H1 (cell line): ENCODE data around the gene OR13A1. TPM values are rescaled to one million over a fixed set of nuclear protein-coding genes. Genes with fewer than 3 reads are reported as not detected.

Experiments used
- CTCF ChIA-PET: fragments of 300-600 bp; sonication (Branson Sonifier 250); formaldehyde crosslinking; loops from one replicate; lab custom pipeline; 2021; ENCODE audit not compliant: partially characterized antibody; lab: Charles Lee
- POLR2A ChIA-PET: fragments of 300-600 bp; sonication (Branson Sonifier 250); formaldehyde crosslinking; loops from one replicate; lab custom pipeline; 2021; ENCODE audit warnings: inconsistent platforms; ENCODE audit not compliant: partially characterized antibody; lab: Charles Lee
- DNase-seq, 2 experiments: peaks; one replicate each; pipeline versions ENCODE4 v3.0.0 to v3.0.0-alpha.2; 2010 to 2022; ENCODE audit warnings: low spot score in 2 of 2, low read depth in 1 of 2, mixed read lengths in 1 of 2
- FAIRE-seq: peaks from 2 replicates; lab custom pipeline; 2011; peaks lifted over from hg19 to GRCh38; lab: Jason Lieb, UNC
- H2AFZ ChIP-seq: 2 replicates; pipeline ENCODE4 v1.8.1; 2012; ENCODE audit warnings: low read length, inconsistent platforms
- H2AK5ac ChIP-seq: 2 replicates; pipeline ENCODE4 v1.6.1; 2013; ENCODE audit warnings: low read depth, low read length
- H2BK120ac ChIP-seq: replicated peaks from 2 replicates; pipeline ENCODE3; 2013; ENCODE audit warnings: low read depth, low read length, inconsistent platforms
- H2BK12ac ChIP-seq: 2 replicates; pipeline ENCODE4 v1.6.1; 2013; ENCODE audit warnings: low read depth, low read length
- H2BK15ac ChIP-seq: 2 replicates; pipeline ENCODE4 v1.6.1; 2013; ENCODE audit warnings: low read length
- H2BK20ac ChIP-seq: 2 replicates; pipeline ENCODE4 v1.6.1; 2013; ENCODE audit warnings: low read length
- H2BK5ac ChIP-seq: 2 replicates; pipeline ENCODE4 v1.6.1; 2013; ENCODE audit warnings: low read depth, low read length
- H3K14ac ChIP-seq: 2 replicates; pipeline ENCODE4 v1.6.1; 2013; ENCODE audit warnings: inconsistent platforms; ENCODE audit not compliant: insufficient read length
- H3K18ac ChIP-seq: 2 replicates; pipeline ENCODE4 v1.6.1; 2013; ENCODE audit warnings: low read length; ENCODE audit errors: extremely low read depth
- H3K23ac ChIP-seq: 2 replicates; pipeline ENCODE4 v1.6.1; 2013; ENCODE audit warnings: inconsistent platforms; ENCODE audit not compliant: insufficient read length
- H3K23me2 ChIP-seq: 2 replicates; pipeline ENCODE4 v1.6.1; 2013; ENCODE audit warnings: low read depth, low read length
- H3K27ac ChIP-seq: 2 replicates; pipeline ENCODE4 v1.6.1; 2011; ENCODE audit warnings: low read depth, low read length, inconsistent platforms
- H3K27me3 ChIP-seq, 4 experiments: replicated peaks in 1 of 4; 1 replicate in 1 of 4; 2 replicates in 3 of 4; pipeline versions ENCODE4 v1.6.1 to v1.8.1; 2011 to 2013; ENCODE audit warnings: low read length in 3 of 4, mild to moderate bottlenecking in 3 of 4, inconsistent platforms in 2 of 4, mixed read lengths in 2 of 4, moderate library complexity in 1 of 4; ENCODE audit not compliant: control insufficient read depth in 3 of 4, insufficient read depth in 3 of 4; ENCODE audit errors: extremely low read depth in 1 of 4
- H3K36me3 ChIP-seq, 4 experiments: 2 replicates each; pipeline versions ENCODE4 v1.6.1 to v1.8.1; 2011 to 2013; ENCODE audit warnings: mild to moderate bottlenecking in 4 of 4, low read length in 3 of 4, moderate library complexity in 2 of 4, control low read depth in 1 of 4, inconsistent platforms in 1 of 4; ENCODE audit not compliant: insufficient read depth in 4 of 4, control insufficient read depth in 2 of 4
- H3K4ac ChIP-seq: replicated peaks from 2 replicates; pipeline ENCODE3; 2013; ENCODE audit warnings: low read length, low read depth, mixed read lengths, inconsistent platforms; ENCODE audit not compliant: insufficient read length
- H3K4me1 ChIP-seq, 4 experiments: replicated peaks in 1 of 4; 1 replicate in 1 of 4; 2 replicates in 3 of 4; pipeline versions ENCODE4 v1.6.1 to v1.8.1; 2011 to 2013; ENCODE audit warnings: low read length in 3 of 4, inconsistent platforms in 2 of 4, mixed read lengths in 1 of 4; ENCODE audit not compliant: insufficient read depth in 4 of 4, control insufficient read depth in 3 of 4
- H3K4me2 ChIP-seq, 2 experiments: 2 replicates each; pipeline versions ENCODE4 v1.6.1 to v1.8.1; 2011 to 2013; ENCODE audit warnings: low read depth in 2 of 2, low read length in 2 of 2, control low read depth in 1 of 2, inconsistent platforms in 1 of 2, mild to moderate bottlenecking in 1 of 2; ENCODE audit not compliant: insufficient read depth in 1 of 2
- H3K4me3 ChIP-seq, 4 experiments: fragments of 200-600, 300-600 bp in 1 of 4; sonication (generic), shearing (Covaris generic), sonication (Bioruptor Twin) in 1 of 4; 2 replicates each; pipeline versions ENCODE4 v1.5.1 to v1.8.1; 2011 to 2016; ENCODE audit warnings: low read length in 4 of 4, low read depth in 3 of 4, control low read depth in 2 of 4, inconsistent platforms in 2 of 4, mild to moderate bottlenecking in 2 of 4, mixed read lengths in 1 of 4, moderate library complexity in 1 of 4; ENCODE audit not compliant: insufficient read depth in 2 of 4; ENCODE audit errors: extremely low read depth in 1 of 4
- H3K56ac ChIP-seq: replicated peaks from 2 replicates; pipeline ENCODE3; 2013; ENCODE audit warnings: low read depth, mild to moderate bottlenecking, mixed read lengths, low read length, inconsistent platforms; ENCODE audit not compliant: insufficient read length
- H3K79me1 ChIP-seq: 2 replicates; pipeline ENCODE4 v1.6.1; 2013; ENCODE audit warnings: low read depth, low read length, control low read depth
- H3K79me2 ChIP-seq, 2 experiments: 2 replicates each; pipeline versions ENCODE4 v1.6.1 to v1.8.1; 2012 to 2013; ENCODE audit warnings: low read length in 2 of 2, mild to moderate bottlenecking in 2 of 2, inconsistent platforms in 1 of 2; ENCODE audit not compliant: insufficient read depth in 2 of 2, control insufficient read depth in 1 of 2
- H3K9ac ChIP-seq, 4 experiments: replicated peaks in 1 of 4; 1 replicate in 1 of 4; 2 replicates in 3 of 4; pipeline versions ENCODE4 v1.6.1 to v1.8.1; 2011 to 2013; ENCODE audit warnings: low read depth in 3 of 4, low read length in 3 of 4, control low read depth in 2 of 4, mild to moderate bottlenecking in 2 of 4, moderate library complexity in 2 of 4, inconsistent platforms in 1 of 4; ENCODE audit errors: extremely low read depth in 1 of 4
- H3K9me3 ChIP-seq, 2 experiments: 2 replicates each; pipeline versions ENCODE4 v1.6.1 to v1.8.1; 2012 to 2013; ENCODE audit warnings: mild to moderate bottlenecking in 2 of 2, moderate library complexity in 2 of 2, control low read depth in 1 of 2, inconsistent platforms in 1 of 2, low read depth in 1 of 2, low read length in 1 of 2, mixed read lengths in 1 of 2; ENCODE audit not compliant: insufficient read depth in 2 of 2
- H4K20me1 ChIP-seq, 2 experiments: replicated peaks in 1 of 2; 2 replicates each; pipeline versions ENCODE3 to v1.8.1; 2011 to 2013; ENCODE audit warnings: inconsistent platforms in 2 of 2, low read length in 2 of 2, mild to moderate bottlenecking in 1 of 2; ENCODE audit not compliant: insufficient read depth in 2 of 2, control insufficient read depth in 1 of 2
- H4K5ac ChIP-seq: 2 replicates; pipeline ENCODE4 v1.6.1; 2013; ENCODE audit warnings: low read length, low read depth, mixed read lengths, inconsistent platforms; ENCODE audit not compliant: insufficient read length
- H4K8ac ChIP-seq: 2 replicates; pipeline ENCODE4 v1.8.0; 2013; ENCODE audit warnings: mild to moderate bottlenecking, moderate library complexity, low read length, inconsistent platforms; ENCODE audit not compliant: insufficient read depth; ENCODE audit errors: extremely low read depth
- H4K91ac ChIP-seq: replicated peaks from 2 replicates; pipeline ENCODE3; 2013; ENCODE audit warnings: low read length, mixed read lengths, inconsistent platforms; ENCODE audit not compliant: insufficient read length
- BCL11A ChIP-seq, 2 experiments: IDR thresholded peaks; one replicate each; pipeline ENCODE4 v1.6.1; 2011; ENCODE audit warnings: low read depth in 2 of 2, low read length in 2 of 2, mild to moderate bottlenecking in 2 of 2
- CHD1 ChIP-seq: IDR thresholded peaks from 2 replicates; pipeline ENCODE4 v1.6.1; 2012; ENCODE audit warnings: low read depth, low read length, improper control_type of control experiment
- CREB1 ChIP-seq: IDR thresholded peaks from 2 replicates; pipeline ENCODE4 v1.6.1; 2012; ENCODE audit warnings: inconsistent platforms
- JUND ChIP-seq: IDR thresholded peaks from 2 replicates; pipeline ENCODE4 v1.6.1; 2011; ENCODE audit warnings: mild to moderate bottlenecking, improper control_type of control experiment, low read length
- POLR2A ChIP-seq, 2 experiments: IDR thresholded peaks; 1 replicate in 1 of 2; 2 replicates in 1 of 2; pipeline ENCODE4 v1.6.1; 2011; ENCODE audit warnings: low read depth in 2 of 2, low read length in 2 of 2, mild to moderate bottlenecking in 2 of 2; ENCODE audit errors: control extremely low read depth in 1 of 2
- POLR2AphosphoS5 ChIP-seq: IDR thresholded peaks from 2 replicates; pipeline ENCODE4 v1.6.1; 2011; ENCODE audit warnings: low read depth, low read length
- RAD21 ChIP-seq, 2 experiments: IDR thresholded peaks in 1 of 2; conservative IDR thresholded peaks in 1 of 2; 2 replicates each; pipeline ENCODE4 v1.6.1; 2011; ENCODE audit warnings: low read depth in 2 of 2, low read length in 2 of 2, improper control_type of control experiment in 1 of 2, inconsistent platforms in 1 of 2, mild to moderate bottlenecking in 1 of 2, moderate library complexity in 1 of 2
- RNF2 ChIP-seq: fragments of 200-900, 300-1000 bp; sonication (generic); IDR thresholded peaks from 2 replicates; pipeline ENCODE4 v1.7.1; 2016; ENCODE audit warnings: borderline replicate concordance, low read depth, mild to moderate bottlenecking, antibody characterized with exemption, low read length; ENCODE audit not compliant: poor library complexity, severe bottlenecking; ENCODE audit errors: missing control alignments
- SAP30 ChIP-seq: fragments of 300-600 bp; sonication (generic); IDR thresholded peaks from 2 replicates; pipeline ENCODE4 v1.7.1; 2012; ENCODE audit warnings: low read length, moderate library complexity, mild to moderate bottlenecking, inconsistent platforms; ENCODE audit not compliant: insufficient read depth, insufficient replicate concordance
- SIN3A ChIP-seq, 2 experiments: IDR thresholded peaks in 1 of 2; conservative IDR thresholded peaks in 1 of 2; 2 replicates each; pipeline ENCODE4 v1.6.1; 2011 to 2012; ENCODE audit warnings: low read length in 2 of 2, improper control_type of control experiment in 1 of 2, low read depth in 1 of 2, mild to moderate bottlenecking in 1 of 2
- SP1 ChIP-seq: IDR thresholded peaks from 2 replicates; pipeline ENCODE4 v1.6.1; 2011; ENCODE audit warnings: low read depth, low read length
- TAF7 ChIP-seq: optimal IDR thresholded peaks from 2 replicates; pipeline ENCODE3; 2011; ENCODE audit warnings: low read depth, mild to moderate bottlenecking, inconsistent platforms, low read length, moderate library complexity, borderline replicate concordance
- TEAD4 ChIP-seq: IDR thresholded peaks from 2 replicates; pipeline ENCODE4 v1.6.1; 2012; ENCODE audit warnings: low read depth, low read length, inconsistent platforms, mixed read lengths
- YY1 ChIP-seq: IDR thresholded peaks from 2 replicates; pipeline ENCODE4 v1.6.1; 2011; ENCODE audit warnings: low read depth, mild to moderate bottlenecking, low read length
- ZNF274 ChIP-seq: IDR thresholded peaks from 2 replicates; pipeline ENCODE4 v1.7.0; 2012; ENCODE audit warnings: low read length, borderline replicate concordance; ENCODE audit errors: extremely low read depth
- WGBS, 2 experiments: shearing (Covaris generic) in 1 of 2; methylation state at CpG; one replicate each; pipeline versions ENCODE4 v1.1.6 to v1.1.7; 2013 to 2015; ENCODE audit warnings: low lambda C conversion rate in 2 of 2, mixed read lengths in 2 of 2, inconsistent platforms in 1 of 2, low coverage in 1 of 2, missing lambda C conversion rate in 1 of 2; ENCODE audit not compliant: insufficient replicate concordance in 2 of 2, insufficient coverage in 1 of 2, insufficient read length in 1 of 2; ENCODE audit errors: extremely low coverage in 1 of 2, missing lambda C conversion rate in 1 of 2; 5-methylcytosine and 5-hydroxymethylcytosine counted together
- polyA plus RNA-seq, 7 experiments: library from polyadenylated mRNA; depleted of rRNA in 3 of 7; stranded (reverse) in 5 of 7; unstranded in 2 of 7; fragments of >200 nt in 5 of 7; fragments of 200-250 nt in 2 of 7; gene quantifications; 1 replicate in 5 of 7; 2 replicates in 1 of 7; 4 replicates in 1 of 7; pipeline versions ENCODE4 v1.2.1 to v1.2.3, GENCODE V29; 2011 to 2013; ENCODE audit warnings: missing spikeins in 2 of 7, mixed read lengths in 2 of 7
- total RNA-seq: library from RNA; stranded (reverse); fragmentation: NEBNext Ultra II Directional; extraction: Animal tissue kit (Norgen Biotek cat#: 25700); gene quantifications from 2 replicates; pipeline ENCODE4 v1.2.1, GENCODE V29; 2021

Gene OR13A1
- total and polyA plus RNA-seq, 2 of the 8 experiments (the other 6 are each of a cell fraction or from before 2014, with no cell fraction given) = 0.53 TPM; not detected in 1

- Histone ChIP-seq H3K56ac (no peak overlapping the region), H4K5ac (no peak overlapping the region), H3K79me2 (no peaks in the 10 kb centered on the region), H2BK5ac (no peak overlapping the region), H2BK15ac (no peak overlapping the region), H3K4me3 (no peak overlapping the region), H4K91ac (no peak overlapping the region), H4K20me1 (no peaks in the 10 kb centered on the region), H3K4ac (no peak overlapping the region), H2BK20ac (no peak overlapping the region), H3K18ac (no peak overlapping the region), H3K23ac (no peak overlapping the region), H3K79me1 (no peaks in the 10 kb centered on the region), H3K27me3 (no peaks in the 10 kb centered on the region), H4K8ac (no peak overlapping the region; the same call in 1 of the 2 replicates), H2BK12ac (no peak overlapping the region), H3K27ac (no peak overlapping the region), H3K36me3 (peaks cover 0 to 3% (median 0%) of the 10 kb centered on the region in 4 experiments; a peak in 1 of 8 replicates), H2AK5ac (no peak overlapping the region), H2BK120ac (no peak overlapping the region), H3K4me1 (no peaks in the 10 kb centered on the region), H2AFZ (no peak overlapping the region), H3K4me2 (no peak overlapping the region), H3K23me2 (no peaks in the 10 kb centered on the region), H3K14ac (no peak overlapping the region), H3K9me3 (peaks cover 0 to 3% of the 10 kb centered on the region in 2 experiments; a peak in 2 of 4 replicates), H3K9ac (no peak overlapping the region)
- WGBS, 2 experiments = 95% methylated on average over 1 of the region's 1 CpG; no CpG with 5 or more reads in 1 of the 2 experiments
- ChIA-PET POLR2A (no interaction called here), CTCF (interaction anchor here (1.7 kb wide), 1 partner anchor 11 kb away, joined by 4 read pairs; no protein-coding TSS in a partner anchor)
- DNase-seq (no peak), FAIRE-seq (no peak)
- TF ChIP-seq POLR2A (IDR thresholded peaks at IDR 0.05; ENCODE audit: control extremely low read depth in 1 of 2, low read depth in 2 of 2, low read length in 2 of 2) (no peak), YY1 (no peak), TEAD4 (no peak), SIN3A (conservative IDR thresholded peaks at IDR 0.05 in 1 of 2, IDR thresholded peaks at IDR 0.05 in 1 of 2; ENCODE audit: low read depth in 1 of 2, low read length in 2 of 2) (no peak), RNF2 (no peak), POLR2AphosphoS5 (no peak), SP1 (no peak), SAP30 (no peak), BCL11A (IDR thresholded peaks at IDR 0.05; ENCODE audit: low read depth in 2 of 2, low read length in 2 of 2) (no peak), CREB1 (no peak), JUND (no peak), RAD21 (IDR thresholded peaks at IDR 0.05 in 1 of 2, conservative IDR thresholded peaks at IDR 0.05 in 1 of 2; ENCODE audit: low read depth in 2 of 2, low read length in 2 of 2) (no peak), CHD1 (no peak), ZNF274 (no peak), TAF7 (no peak)
These were observed 37.8 kb upstream of the OR13A1 start for GRCh38 chr10:45353186-45353585.
